A549 treated with AZD9567 at 1 μM for 4 hours (cell line): ENCODE data around the gene SEC22C. TPM values are rescaled to one million over a fixed set of nuclear protein-coding genes. Genes with fewer than 3 reads are reported as not detected.

Source experiments
- total RNA-seq: library from RNA; stranded (reverse); fragments of 200-300 nt; extraction: Qiagen RNA extraction; gene quantifications from 5 replicates; pipeline ENCODE4 v1.2.3, GENCODE V29; 2022; ENCODE audit not compliant: insufficient read depth

SEC22C gene, protein sequence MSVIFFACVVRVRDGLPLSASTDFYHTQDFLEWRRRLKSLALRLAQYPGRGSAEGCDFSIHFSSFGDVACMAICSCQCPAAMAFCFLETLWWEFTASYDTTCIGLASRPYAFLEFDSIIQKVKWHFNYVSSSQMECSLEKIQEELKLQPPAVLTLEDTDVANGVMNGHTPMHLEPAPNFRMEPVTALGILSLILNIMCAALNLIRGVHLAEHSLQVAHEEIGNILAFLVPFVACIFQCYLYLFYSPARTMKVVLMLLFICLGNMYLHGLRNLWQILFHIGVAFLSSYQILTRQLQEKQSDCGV
- 29.0 to 36.2 TPM (median 35.2 TPM) in 5 replicates for total RNA-seq

DNA sequence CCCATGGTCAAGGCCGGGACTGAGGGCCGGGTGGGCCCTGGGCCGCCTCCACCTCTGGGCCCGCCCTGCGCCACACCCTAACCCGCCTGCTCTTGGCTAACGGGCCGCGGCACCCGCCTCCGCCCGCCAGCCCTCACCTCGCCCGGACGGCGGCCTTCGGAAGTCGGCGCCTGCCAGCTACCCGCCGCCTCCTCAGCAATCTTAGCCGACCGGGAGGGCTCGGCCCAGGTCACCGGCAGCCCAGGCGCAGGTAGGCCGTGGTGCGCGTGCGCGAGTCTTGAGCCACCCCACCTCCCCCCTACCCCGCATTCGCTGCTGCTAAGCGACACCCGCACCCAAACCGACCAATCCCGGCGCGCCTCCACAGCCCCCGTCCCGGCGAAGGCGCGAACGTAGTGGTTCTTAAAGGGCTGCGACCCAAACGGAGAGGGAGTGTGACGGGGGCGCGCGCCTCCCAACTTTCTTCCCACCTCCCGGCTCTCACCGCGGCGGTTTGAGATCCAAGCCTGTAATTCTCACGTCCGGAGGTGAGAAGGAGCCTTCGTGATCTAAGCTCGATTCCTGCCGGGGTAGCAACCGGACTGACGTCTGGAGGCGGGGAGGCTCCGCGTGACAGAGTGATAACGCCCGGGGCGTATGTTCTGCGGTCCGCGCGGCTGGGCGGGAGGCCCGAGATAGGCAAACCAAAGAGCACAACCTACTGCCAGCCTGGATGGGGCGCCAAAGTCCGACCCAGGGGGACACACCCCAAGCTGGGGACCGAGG is at the start of gene SEC22C:
Gene SEC22C, minus strand, starts transcription at position 259 of the 765 bp plus-strand sequence. CDS start 12,921 bp downstream, outside the sequence.

DNA sequence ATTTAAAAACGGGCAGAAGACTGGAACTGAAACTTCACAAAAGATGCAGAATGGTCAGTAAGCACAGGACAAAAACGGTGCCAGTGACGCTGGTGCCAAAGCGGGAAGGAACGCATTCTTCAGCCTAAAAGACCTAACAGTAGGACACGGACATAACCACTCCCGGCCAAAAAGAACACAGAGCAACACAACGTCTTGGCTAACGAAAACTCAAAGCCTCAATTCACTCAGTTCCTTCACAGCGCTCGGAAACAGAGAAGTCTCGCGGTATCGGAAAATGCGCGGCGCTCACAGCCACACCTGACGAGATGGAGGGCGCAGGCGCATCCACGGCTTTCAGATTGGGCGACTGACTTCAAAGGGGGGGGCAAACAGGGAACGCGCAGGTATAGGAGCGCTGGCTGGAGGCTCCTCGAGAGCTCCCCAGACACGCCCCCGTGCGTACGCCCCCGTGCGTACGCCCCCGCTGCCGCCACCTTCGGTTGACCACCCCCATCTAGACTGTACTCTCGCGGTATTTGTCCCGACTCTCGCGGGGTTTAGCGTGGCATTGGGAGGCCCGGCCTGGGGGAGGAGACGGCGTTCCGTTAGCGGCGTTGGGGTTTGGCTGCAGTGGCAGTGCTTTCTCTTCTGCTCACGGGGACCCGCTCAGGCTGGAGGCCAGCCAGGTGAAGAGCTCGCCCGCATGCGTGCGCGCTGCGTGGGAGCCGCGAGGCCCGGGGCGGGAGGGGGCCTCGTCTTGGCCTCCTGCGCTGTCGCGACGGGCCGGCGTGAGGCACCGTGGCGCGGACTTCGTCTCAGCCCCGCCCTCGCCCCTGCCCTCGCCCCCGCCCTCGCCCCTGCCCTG is 18.6 kb upstream of the SEC22C start, which contains the start of gene NKTR:
Gene NKTR, plus strand, starts transcription at position 576 of the 847 bp plus-strand sequence. CDS start 321 bp downstream, outside the sequence.

DNA sequence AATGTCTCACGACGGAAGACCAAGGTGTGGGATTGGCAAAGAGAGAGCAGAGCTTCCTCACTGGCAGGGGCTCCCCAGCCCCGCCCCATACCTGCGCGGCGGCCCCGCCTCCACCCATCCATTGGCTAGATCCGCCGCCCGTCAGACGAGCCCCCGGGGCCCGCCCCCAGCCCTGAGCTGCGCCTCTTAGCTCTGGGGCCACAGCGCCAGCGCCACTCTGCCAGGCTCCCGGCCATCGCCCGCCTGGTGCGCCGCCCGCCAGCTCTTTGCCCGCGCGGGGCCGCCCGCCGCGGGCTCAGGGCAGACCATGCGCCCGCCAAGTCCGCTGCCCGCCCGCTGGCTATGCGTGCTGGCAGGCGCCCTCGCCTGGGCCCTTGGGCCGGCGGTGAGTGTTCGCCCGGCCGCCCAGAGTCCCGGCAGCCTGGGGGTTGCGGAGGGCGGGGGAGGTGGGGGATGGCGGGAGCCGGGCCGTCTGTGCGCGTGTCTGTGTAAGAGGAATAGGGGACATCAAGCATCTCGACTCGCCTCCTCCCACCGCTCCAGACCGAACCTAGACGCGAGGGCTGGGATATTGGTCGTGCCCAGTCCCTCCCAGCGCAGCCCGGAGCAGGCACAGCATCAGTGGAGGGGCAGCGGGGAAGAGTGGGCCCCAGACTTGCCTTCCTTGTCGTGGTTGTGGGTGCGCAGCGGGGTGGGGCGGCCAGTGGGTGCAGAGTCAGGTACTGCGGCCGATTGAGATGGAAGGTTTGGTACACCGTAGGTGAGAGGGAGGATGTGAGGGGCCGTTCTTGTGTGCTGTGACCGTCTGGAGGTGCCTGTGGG is 79.1 kb downstream of the SEC22C start, which contains the start of gene VIPR1:
Gene VIPR1, plus strand, starts transcription at position 215 of the 822 bp plus-strand sequence. Its CDS starts 93 bp downstream, at position 308.

Other genes with a start within 250 kb of the SEC22C start
- not detected in 5 replicates for gene LYZL4, start 171.4 kb downstream of the SEC22C start, total RNA-seq
- 0.91 to 3.6 TPM (median 1.2 TPM) in 5 replicates for gene VIPR1, start 79.3 kb downstream of the SEC22C start, total RNA-seq
- 17.4 to 21.7 TPM (median 18.1 TPM) in 5 replicates for gene SS18L2, start 8.9 kb upstream of the SEC22C start, total RNA-seq
- gene NKTR, start 18.7 kb upstream of the SEC22C start, total RNA-seq: 9.4 to 13.2 TPM (median 12.5 TPM) in 5 replicates
- gene ZBTB47, start 71.7 kb upstream of the SEC22C start, total RNA-seq: 5.2 to 6.8 TPM (median 5.9 TPM) in 5 replicates
- not detected in 5 replicates for gene KLHL40, start 103.6 kb upstream of the SEC22C start, total RNA-seq
- gene HHATL, start 120.8 kb upstream of the SEC22C start, total RNA-seq: not detected in 5 replicates
- gene CCDC13, start 191.3 kb upstream of the SEC22C start, total RNA-seq: 0.33 to 0.78 TPM (median 0.49 TPM) in 4 of 5 replicates, not detected in the other
- gene HIGD1A, start 222.5 kb upstream of the SEC22C start, total RNA-seq: 69.9 to 108 TPM (median 80.0 TPM) in 5 replicates
- 0.02 to 0.14 TPM (median 0.09 TPM) in 3 of 5 replicates, not detected in the others for gene ACKR2, start 227.5 kb upstream of the SEC22C start, total RNA-seq